ENCODE measurements around the gene RAP1GAP2. TPM values are rescaled to one million over a fixed set of nuclear protein-coding genes. Genes with fewer than 3 reads are reported as not detected.

RAP1GAP2 gene
- 13.1 TPM for polyA plus RNA-seq (2013, experiment 1 of 2)
- 11.6 TPM for polyA plus RNA-seq (2013, experiment 2 of 2)

- no peak within 1 kb of the TSS for H3K27ac ChIP-seq (ENCODE audit: low read depth, low read length)
- H3K9ac ChIP-seq (ENCODE audit: low read depth, low read length): no peak within 1 kb of the TSS
Observed at GRCh38 chr17:2796164-2797125, at the start of gene RAP1GAP2. Gene RAP1GAP2 (plus strand): TSS chr17:2796438. CDS start chr17:2796528, 90 bp downstream.

DNA sequence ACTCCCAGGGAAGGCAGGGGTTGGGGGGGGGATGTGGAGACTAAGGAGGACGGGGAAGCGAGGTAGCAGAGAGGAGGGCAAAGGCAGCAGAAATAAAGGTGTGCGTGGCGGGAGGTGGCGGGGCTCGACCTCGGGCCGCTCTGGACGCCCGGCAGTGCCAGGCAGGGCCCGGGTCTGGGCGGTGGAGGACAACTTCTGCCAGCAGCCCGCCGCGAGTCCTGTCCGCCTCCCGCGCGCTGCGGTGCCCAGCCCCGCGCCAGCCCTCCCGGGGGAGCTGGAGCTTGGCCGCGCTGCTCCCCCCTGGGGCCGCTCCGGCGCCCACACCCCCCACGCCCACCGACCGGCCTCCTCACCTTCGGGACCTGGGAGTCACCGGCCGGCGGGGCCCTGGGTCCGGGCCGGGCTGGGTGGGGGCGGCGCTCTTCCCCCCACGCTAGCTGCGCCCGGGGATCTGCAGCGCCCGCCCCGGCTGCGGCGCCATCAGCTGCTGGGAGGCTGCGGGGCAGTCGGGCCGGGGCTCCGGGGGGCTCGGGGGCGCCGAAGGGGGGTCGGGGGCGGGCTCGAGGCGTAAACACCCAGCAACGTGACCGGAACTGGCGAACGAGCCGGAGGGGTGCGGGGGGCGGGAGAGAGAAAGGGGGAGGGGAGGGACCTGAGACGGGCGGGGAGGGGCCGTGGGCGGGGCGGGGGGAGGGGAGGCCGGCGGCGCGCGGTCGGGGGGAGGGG lies 47.0 kb upstream of the RAP1GAP2 start, which contains the start of gene CCDC92B:
TSS of gene CCDC92B (minus strand) at position 595 of the 726 bp plus-strand sequence. CDS start 14,507 bp downstream, outside the sequence.
- Histone ChIP-seq H3K27me3 (ENCODE audit: insufficient read depth, low read length) (peaks cover 29% of the 10 kb centered on the region), H3K9ac (ENCODE audit: low read depth, low read length) (peak within 1 kb of the TSS; percentile 44; the same call in 1 of the 2 replicates), H3K4me3 (ENCODE audit: low read length) (peak within 1 kb of the TSS; percentile 67), H3K4me1 (ENCODE audit: insufficient read depth, low read length) (peaks cover 7% of the 10 kb centered on the region; the same call in 1 of the 2 replicates), H3K9me3 (ENCODE audit: insufficient read depth, low read depth, low read length) (no peaks in the 10 kb centered on the region), H3K27ac (ENCODE audit: low read depth, low read length) (no peak within 1 kb of the TSS; the same call in 1 of the 2 replicates), H3K36me3 (ENCODE audit: insufficient read depth, low read length) (no peaks in the 10 kb centered on the region)
- 2% methylated on average over 63 of the region's 76 CpGs for WGBS

More at GRCh38 chr17:2796164-2797125, at the start of gene RAP1GAP2:
- Histone ChIP-seq H3K36me3 (ENCODE audit: insufficient read depth, low read length) (no peaks in the 10 kb centered on the region), H3K9me3 (ENCODE audit: insufficient read depth, low read depth, low read length) (no peaks in the 10 kb centered on the region), H3K4me1 (ENCODE audit: insufficient read depth, low read length) (peaks cover 11% of the 10 kb centered on the region), H3K4me3 (ENCODE audit: low read length) (no peak within 1 kb of the TSS), H3K27me3 (ENCODE audit: insufficient read depth, low read length) (no peaks in the 10 kb centered on the region; the same call in 1 of the 2 replicates)
- 89% methylated on average over 39 of the region's 39 CpGs for WGBS

- H3K9ac ChIP-seq (ENCODE audit: low read depth, low read length): no peak overlapping the region
- WGBS: under 1% methylated on average over 34 of the region's 35 CpGs
- no peaks in the 10 kb centered on the region for H3K9me3 ChIP-seq (ENCODE audit: insufficient read depth, low read depth, low read length)
- H3K36me3 ChIP-seq (ENCODE audit: insufficient read depth, low read length): no peaks in the 10 kb centered on the region
- H3K27ac ChIP-seq (ENCODE audit: low read depth, low read length): no peak overlapping the region
- peaks cover 32% of the 10 kb centered on the region for H3K27me3 ChIP-seq (ENCODE audit: insufficient read depth, low read length)
- H3K4me1 ChIP-seq (ENCODE audit: insufficient read depth, low read length): peaks cover 7% of the 10 kb centered on the region; the same call in 1 of the 2 replicates
- H3K4me3 ChIP-seq (ENCODE audit: low read length): peak overlapping the region; percentile 46
Observed at GRCh38 chr17:2749784-2750181, 46.5 kb upstream of the RAP1GAP2 start.

- 92% methylated on average over 2 of the region's 2 CpGs for WGBS
- peaks cover 37% of the 10 kb centered on the region for H3K27me3 ChIP-seq (ENCODE audit: insufficient read depth, low read length)
Observed at GRCh38 chr17:2750721-2751120, 45.5 kb upstream of the RAP1GAP2 start.

GRCh38 chr17:2751491-2751890 lies 44.7 kb upstream of the RAP1GAP2 start:
- H3K4me1 ChIP-seq (ENCODE audit: insufficient read depth, low read length): peaks cover 7% of the 10 kb centered on the region; the same call in 1 of the 2 replicates
- H3K27me3 ChIP-seq (ENCODE audit: insufficient read depth, low read length): peaks cover 43% of the 10 kb centered on the region

More at GRCh38 chr17:2750721-2751120, 45.5 kb upstream of the RAP1GAP2 start:
- H3K9ac ChIP-seq (ENCODE audit: low read depth, low read length): no peak overlapping the region
- H3K4me1 ChIP-seq (ENCODE audit: insufficient read depth, low read length): peaks cover 7% of the 10 kb centered on the region; the same call in 1 of the 2 replicates
- H3K4me3 ChIP-seq (ENCODE audit: low read length): no peak overlapping the region
- H3K9me3 ChIP-seq (ENCODE audit: insufficient read depth, low read depth, low read length): no peaks in the 10 kb centered on the region
- H3K36me3 ChIP-seq (ENCODE audit: insufficient read depth, low read length): no peaks in the 10 kb centered on the region
- H3K27ac ChIP-seq (ENCODE audit: low read depth, low read length): no peak overlapping the region

DNA sequence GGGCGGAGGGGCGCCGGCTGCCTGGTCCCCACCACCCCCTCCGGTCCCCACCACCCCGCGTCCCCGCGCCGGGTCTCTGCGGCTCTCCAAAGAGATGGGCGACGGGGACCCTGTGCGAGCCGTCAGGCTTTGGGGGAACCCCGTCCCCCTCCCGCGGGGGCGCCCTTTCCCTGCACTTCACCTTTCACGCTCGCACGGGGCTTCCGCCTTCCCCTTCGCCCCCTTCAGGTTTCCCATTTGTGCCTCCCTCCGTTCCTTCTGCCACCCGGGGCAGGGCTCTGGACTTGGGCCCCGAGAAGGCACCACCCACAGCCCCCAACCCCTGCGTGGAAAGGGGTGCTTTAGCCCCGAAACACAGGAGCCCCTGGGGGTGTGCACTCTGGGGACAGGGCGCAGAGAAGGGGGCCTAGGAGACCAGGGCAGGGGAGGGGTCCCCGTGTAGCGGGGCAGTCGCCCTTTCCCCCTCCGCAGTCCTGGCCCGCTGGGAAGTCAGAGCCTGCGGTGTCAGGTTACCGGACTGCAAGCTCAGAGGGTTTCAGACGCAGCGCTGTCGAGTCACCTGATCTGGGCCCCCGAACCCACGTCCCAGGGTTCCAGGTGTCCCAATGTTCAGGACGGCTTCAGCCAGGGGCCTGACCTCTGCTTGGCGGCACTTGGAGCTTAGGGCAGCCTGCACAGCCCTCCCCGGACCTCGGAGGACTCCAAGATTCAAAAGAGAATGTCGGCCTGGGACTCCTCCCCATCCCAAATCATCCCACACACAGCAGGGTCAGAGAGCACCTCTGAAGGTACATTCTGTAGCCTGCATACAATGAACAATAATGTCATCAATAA lies 40.1 kb upstream of the RAP1GAP2 start:
- under 1% methylated on average over 46 of the region's 46 CpGs for WGBS

More at GRCh38 chr17:2751491-2751890, 44.7 kb upstream of the RAP1GAP2 start:
- no peaks in the 10 kb centered on the region for H3K9me3 ChIP-seq (ENCODE audit: insufficient read depth, low read depth, low read length)
- no peak overlapping the region for H3K27ac ChIP-seq (ENCODE audit: low read depth, low read length)
- no peaks in the 10 kb centered on the region for H3K36me3 ChIP-seq (ENCODE audit: insufficient read depth, low read length)
- H3K9ac ChIP-seq (ENCODE audit: low read depth, low read length): no peak overlapping the region
- H3K4me3 ChIP-seq (ENCODE audit: low read length): no peak overlapping the region
- WGBS: 55% methylated on average over 2 of the region's 2 CpGs

GRCh38 chr17:2758870-2759269 lies 37.4 kb upstream of the RAP1GAP2 start:
- Histone ChIP-seq H3K9ac (ENCODE audit: low read depth, low read length) (no peak overlapping the region), H3K9me3 (ENCODE audit: insufficient read depth, low read depth, low read length) (no peaks in the 10 kb centered on the region), H3K4me3 (ENCODE audit: low read length) (no peak overlapping the region), H3K27ac (ENCODE audit: low read depth, low read length) (no peak overlapping the region), H3K27me3 (ENCODE audit: insufficient read depth, low read length) (peaks cover 21% of the 10 kb centered on the region), H3K36me3 (ENCODE audit: insufficient read depth, low read length) (no peaks in the 10 kb centered on the region), H3K4me1 (ENCODE audit: insufficient read depth, low read length) (no peaks in the 10 kb centered on the region)
- WGBS: 89% methylated on average over 4 of the region's 4 CpGs

More for the DNA sequence above, 40.1 kb upstream of the RAP1GAP2 start:
- peak overlapping the region; percentile 69 for H3K4me3 ChIP-seq (ENCODE audit: low read length)
- H3K27me3 ChIP-seq (ENCODE audit: insufficient read depth, low read length): peaks cover 27% of the 10 kb centered on the region
- H3K4me1 ChIP-seq (ENCODE audit: insufficient read depth, low read length): peaks cover 7% of the 10 kb centered on the region; the same call in 1 of the 2 replicates
- H3K27ac ChIP-seq (ENCODE audit: low read depth, low read length): no peak overlapping the region
- H3K9me3 ChIP-seq (ENCODE audit: insufficient read depth, low read depth, low read length): no peaks in the 10 kb centered on the region
- no peaks in the 10 kb centered on the region for H3K36me3 ChIP-seq (ENCODE audit: insufficient read depth, low read length)
- peak overlapping the region; percentile 45 for H3K9ac ChIP-seq (ENCODE audit: low read depth, low read length)

- no peak overlapping the region for H3K9ac ChIP-seq (ENCODE audit: low read depth, low read length)
Observed at GRCh38 chr17:2770129-2770528, 26.1 kb upstream of the RAP1GAP2 start.

GRCh38 chr17:2775206-2775605 lies 21.0 kb upstream of the RAP1GAP2 start:
- H3K36me3 ChIP-seq (ENCODE audit: insufficient read depth, low read length): no peaks in the 10 kb centered on the region
- no peaks in the 10 kb centered on the region for H3K9me3 ChIP-seq (ENCODE audit: insufficient read depth, low read depth, low read length)
- H3K27me3 ChIP-seq (ENCODE audit: insufficient read depth, low read length): peaks cover 15% of the 10 kb centered on the region
- no peak overlapping the region for H3K27ac ChIP-seq (ENCODE audit: low read depth, low read length)
- WGBS: 91% methylated on average over 6 of the region's 6 CpGs
- H3K9ac ChIP-seq (ENCODE audit: low read depth, low read length): no peak overlapping the region
- no peak overlapping the region for H3K4me3 ChIP-seq (ENCODE audit: low read length)
- no peaks in the 10 kb centered on the region for H3K4me1 ChIP-seq (ENCODE audit: insufficient read depth, low read length)

More at GRCh38 chr17:2770129-2770528, 26.1 kb upstream of the RAP1GAP2 start:
- Histone ChIP-seq H3K36me3 (ENCODE audit: insufficient read depth, low read length) (no peaks in the 10 kb centered on the region), H3K27ac (ENCODE audit: low read depth, low read length) (no peak overlapping the region), H3K4me1 (ENCODE audit: insufficient read depth, low read length) (no peaks in the 10 kb centered on the region), H3K9me3 (ENCODE audit: insufficient read depth, low read depth, low read length) (no peaks in the 10 kb centered on the region), H3K4me3 (ENCODE audit: low read length) (no peak overlapping the region), H3K27me3 (ENCODE audit: insufficient read depth, low read length) (no peaks in the 10 kb centered on the region)
- WGBS: 80% methylated on average over 12 of the region's 12 CpGs

DNA sequence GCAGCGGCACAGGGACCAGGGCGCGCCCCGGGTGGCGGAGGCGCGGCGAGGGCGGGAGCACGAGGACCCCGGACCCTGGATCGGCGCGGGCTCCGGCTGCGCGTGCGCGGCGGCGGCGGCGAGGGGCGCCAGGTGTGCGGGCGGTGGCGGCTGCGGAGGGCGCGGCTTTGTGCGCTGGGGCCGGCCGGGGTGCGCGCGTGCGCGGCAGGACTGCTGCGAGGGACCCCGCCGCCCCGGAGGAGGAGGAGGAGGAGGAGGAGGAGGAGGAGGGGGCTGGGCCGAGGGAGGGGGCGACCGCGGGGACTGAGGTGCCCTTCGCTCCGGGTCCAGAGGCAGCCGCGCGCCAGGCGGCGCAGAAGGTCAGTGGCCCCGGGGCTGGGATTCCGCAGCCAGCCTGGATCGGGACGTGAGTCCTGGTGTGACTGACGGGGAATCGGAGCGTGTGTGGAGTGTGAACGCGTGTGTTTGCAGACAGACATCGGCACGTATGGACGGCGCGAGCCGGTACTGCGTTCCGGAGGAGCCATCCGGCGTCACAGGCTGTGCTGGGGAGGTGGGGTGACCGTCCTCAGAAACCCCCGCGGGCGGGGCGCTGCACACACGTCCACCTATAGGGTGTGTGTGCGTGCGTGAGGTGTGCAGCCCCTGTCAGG lies 19.5 kb upstream of the RAP1GAP2 start:
- H3K4me3 ChIP-seq (ENCODE audit: low read length): peak overlapping the region; percentile 85
- no peaks in the 10 kb centered on the region for H3K36me3 ChIP-seq (ENCODE audit: insufficient read depth, low read length)
- peak overlapping the region; percentile 70 for H3K9ac ChIP-seq (ENCODE audit: low read depth, low read length)
- no peaks in the 10 kb centered on the region for H3K4me1 ChIP-seq (ENCODE audit: insufficient read depth, low read length)
- peaks cover 15% of the 10 kb centered on the region for H3K27me3 ChIP-seq (ENCODE audit: insufficient read depth, low read length)
- no peak overlapping the region for H3K27ac ChIP-seq (ENCODE audit: low read depth, low read length)
- H3K9me3 ChIP-seq (ENCODE audit: insufficient read depth, low read depth, low read length): no peaks in the 10 kb centered on the region
- 1% methylated on average over 70 of the region's 80 CpGs for WGBS

All from HUES64 (cell line).